ENCODE results near the gene BCL10.

Gene BCL10

DNA sequence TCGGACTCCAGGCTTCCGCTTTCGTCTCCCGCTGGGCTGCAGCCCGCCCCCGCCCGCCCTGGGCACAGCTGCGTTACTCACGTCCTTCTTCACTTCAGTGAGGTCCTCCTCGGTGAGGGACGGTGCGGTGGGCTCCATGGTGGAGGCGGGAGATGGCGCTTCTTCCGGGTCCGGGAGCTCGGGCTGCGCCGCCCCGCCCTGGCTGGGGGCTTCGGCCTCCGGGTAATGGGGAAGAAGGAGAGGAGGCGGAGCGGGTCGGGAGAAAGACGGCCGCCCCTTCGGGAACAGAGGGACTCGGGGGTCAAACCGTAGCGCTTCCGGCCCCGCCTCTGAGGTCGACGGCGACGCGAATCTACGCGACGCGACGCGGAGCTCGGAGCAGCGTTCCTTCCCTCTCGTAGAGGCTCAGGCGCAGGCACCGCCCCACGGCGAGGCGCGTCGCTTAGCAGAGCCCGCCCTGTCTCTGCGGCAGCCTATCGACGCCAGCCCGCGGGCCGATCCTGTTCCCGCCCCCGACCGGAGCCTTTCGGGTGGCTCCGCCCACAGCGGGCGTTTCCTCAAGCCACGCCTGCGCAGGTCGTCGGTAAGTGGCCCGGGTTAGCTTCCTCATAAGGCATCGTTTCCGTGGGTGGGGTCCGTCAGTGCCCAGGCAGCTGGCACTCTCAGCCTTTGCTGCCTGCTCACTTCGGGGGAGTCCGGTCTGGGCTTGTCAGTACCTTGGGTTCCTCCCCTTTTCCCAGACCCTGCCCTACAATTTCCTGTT, at the start of gene BCL10:
TSS of gene BCL10 (minus strand) at position 418 of the 763 bp plus-strand sequence. CDS start at position 138, 280 bp downstream.
- DNase-seq (ENCODE audit: low read depth, low spot score): peak; percentile 96

DNA sequence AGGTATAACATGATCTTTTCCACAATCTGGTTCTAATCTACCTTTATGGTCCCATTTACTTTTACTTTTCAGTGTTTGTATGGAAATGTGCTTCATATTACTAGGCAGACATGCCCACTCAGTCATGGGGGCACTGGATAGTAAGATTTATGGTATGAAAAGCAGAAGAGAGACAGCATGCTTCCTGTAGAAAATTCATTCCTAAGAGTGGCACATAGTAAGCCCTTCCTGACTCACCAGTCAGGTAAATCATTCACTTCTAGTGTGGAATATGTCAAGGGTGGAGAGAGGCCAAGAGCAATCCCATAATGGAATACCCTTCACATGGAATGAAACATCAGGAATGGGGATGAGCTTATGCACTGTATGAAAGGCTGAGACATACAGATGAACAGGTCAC, 49.5 kb upstream of the BCL10 start:
- DNase-seq (ENCODE audit: low read depth, low spot score): no peak

DNA sequence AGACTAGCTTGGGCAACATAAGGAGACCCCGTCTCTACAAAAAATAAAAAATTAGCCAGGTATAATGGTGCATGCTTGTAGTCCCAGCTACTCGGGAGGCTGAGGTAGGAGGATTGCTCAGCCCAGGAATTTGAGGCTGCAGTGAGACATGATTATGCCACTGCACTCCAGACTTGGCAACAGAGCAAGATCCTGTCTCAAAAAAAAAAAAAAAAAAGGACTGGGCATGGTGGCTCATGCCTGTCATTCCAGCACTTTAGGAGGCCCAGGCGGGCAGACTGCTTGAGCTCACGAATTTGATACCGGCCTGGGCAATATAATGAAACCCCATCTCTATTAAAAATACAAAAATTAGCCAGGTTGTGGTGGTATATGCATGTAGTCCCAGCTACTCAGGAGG, 47.3 kb upstream of the BCL10 start:
- no peak for DNase-seq (ENCODE audit: low read depth, low spot score)

DNA sequence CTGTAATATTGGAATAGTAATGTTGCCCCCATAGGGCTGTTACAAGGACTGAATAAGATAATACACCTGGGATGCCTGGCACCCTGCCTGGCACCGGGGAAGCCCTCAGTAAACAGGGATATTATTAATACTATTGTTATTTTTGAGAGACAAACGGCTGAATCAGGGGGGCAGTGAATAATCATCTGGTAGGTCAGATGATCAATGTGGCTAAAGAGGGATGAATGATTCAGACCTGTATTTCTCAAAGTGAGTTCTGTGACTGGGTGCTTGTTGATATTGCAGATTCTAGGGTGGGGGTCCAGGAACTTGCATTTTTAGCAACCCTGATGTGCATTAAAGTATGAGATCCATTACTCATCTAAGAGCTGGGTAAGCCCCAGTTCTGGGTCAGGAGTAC, 46.2 kb upstream of the BCL10 start:
- DNase-seq (ENCODE audit: low read depth, low spot score): no peak

DNA sequence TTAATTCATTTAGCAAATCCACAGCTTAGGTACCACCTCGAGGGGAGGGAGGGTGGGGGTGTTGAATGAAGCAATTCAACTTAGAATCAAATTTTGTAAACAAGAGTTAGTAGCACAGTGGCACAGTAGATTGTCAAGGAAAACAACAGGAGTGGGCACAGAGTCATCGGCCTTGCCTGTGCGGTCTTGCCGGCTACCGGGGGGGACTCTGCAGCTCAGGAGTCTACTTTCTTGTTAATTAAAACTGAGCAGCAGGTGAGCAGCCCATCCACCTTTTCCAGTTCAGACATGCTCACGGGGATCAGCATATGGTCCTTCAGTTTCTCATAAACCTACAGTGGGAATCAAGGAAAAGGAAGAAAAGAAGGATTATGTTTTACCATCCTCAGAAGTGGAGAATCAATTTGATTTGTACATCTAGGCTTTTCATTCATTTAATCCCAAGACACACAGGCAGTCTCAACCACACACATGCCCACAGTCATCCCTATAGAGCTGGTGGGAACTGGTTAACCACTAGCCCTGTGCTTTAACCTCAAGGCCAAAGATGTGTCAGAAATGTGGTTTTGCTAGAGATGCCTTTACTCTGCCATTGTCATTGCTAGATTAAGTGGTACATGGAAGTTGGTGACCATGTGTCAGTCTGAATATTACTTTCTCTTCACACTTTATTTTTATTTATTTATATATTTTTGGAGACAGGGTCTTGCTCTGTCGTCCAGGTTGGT, 45.0 kb upstream of the BCL10 start:
- no peak for DNase-seq (ENCODE audit: low read depth, low spot score)

DNA sequence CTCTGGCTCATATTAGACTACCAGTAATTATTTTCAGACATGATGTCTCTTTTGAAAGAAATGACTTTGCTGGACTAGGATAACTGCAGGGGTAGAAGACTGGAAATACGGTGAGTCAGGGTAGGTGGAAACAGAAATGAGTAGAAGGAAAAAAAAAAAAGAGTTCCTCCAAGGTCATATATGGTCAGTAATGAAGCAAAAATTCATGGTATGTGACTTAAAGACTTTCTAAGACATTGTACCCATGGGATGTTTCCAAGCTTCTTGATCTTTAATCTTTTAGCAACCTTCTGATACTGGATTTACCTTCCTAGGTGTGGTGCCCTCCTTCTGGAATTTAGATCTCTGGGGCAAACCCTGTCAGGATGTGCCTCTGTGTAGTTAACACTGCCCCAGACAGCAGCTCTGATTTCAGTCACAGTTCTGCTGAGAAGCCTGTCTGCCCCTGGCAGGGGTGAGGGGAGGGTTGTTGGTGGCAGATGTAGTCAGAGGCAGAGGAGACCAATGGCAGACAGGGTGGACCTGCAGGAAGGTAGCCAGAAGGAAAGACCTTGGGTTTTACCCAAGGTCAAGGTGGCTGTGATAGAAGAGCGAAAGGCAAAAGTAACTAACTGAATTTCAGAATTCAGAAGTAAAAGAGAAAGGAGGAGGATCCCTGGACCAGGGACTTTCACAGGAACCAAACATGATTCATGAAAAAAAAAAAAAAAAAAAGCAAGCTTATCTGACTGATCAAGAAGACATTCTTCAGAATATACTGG, 44.1 kb upstream of the BCL10 start:
- no peak for DNase-seq (ENCODE audit: low read depth, low spot score)

DNA sequence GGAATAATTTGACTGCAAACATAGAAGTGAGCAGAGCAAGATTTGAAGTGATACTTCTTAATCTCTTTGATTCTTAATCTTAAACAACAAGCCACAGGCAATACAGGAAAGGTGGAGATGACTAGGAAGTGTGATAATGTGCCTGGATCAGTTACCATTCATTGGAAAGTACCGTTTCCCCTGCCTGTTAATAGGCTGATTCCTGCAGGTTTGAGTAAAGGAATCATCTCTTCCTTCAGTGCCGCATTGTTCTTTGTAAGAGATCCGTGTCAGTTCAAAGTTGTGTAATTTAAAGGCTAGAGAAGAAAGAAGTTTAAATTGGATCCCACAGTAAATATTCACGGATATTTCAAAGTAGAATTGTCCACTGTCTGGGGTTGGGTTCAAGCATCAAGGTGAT, 43.5 kb upstream of the BCL10 start:
- DNase-seq (ENCODE audit: low read depth, low spot score): no peak

DNA sequence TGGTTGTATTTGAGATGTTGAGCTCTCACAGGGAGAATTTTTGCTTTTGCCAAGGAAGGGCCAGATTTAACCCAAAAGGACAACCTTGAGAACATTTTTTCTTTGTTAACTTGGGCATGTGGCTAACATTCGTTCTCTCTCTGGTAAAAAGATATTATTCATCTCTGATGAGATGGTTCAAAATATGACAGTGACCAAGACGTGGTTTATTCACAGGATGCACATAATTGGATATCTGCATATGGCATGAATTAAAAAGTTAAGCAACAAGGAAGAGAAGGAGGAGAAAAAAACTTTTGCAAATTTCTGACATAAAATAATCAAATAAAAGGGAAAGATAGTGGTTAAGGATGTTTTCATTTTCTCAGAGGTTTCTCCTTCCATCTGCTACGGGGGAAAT, 43.1 kb upstream of the BCL10 start:
- DNase-seq (ENCODE audit: low read depth, low spot score): no peak

DNA sequence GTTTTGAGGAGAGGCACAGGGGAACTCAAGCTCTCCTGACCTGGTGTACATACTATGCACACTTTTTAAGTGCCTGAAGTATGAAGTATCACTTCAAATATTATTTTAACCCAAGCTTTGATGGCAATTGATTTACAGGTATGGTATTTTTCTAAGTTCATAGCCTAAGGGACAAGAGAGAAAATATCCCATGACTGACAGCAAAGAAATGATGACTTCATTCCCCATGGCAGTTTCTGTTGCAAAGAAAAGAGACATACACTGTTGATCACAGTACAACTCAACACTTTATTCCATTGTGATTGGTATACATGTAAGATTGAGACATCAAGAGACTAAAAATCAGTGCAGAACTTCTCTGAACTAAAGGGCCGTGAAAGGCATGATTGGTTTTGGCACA, 41.8 kb upstream of the BCL10 start:
- DNase-seq (ENCODE audit: low read depth, low spot score): no peak

DNA sequence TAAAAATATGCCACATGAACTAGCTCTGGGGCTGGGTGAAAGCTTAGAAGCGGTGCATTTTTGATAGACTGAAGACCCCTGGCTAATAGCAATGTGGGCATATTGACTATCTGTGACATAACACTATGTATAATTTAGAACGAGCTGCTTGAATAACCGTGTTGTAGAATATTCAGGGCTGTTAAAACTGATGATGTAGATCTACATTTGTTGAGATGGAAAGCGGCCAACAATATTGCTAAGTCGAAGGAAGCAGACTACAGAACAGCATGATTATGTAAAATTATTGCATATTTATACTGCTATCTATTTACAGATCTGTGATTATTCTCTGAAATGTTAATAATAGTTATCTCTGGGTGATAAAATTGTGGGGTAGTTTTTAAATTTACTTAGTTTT, 41.1 kb upstream of the BCL10 start:
- no peak for DNase-seq (ENCODE audit: low read depth, low spot score)

DNA sequence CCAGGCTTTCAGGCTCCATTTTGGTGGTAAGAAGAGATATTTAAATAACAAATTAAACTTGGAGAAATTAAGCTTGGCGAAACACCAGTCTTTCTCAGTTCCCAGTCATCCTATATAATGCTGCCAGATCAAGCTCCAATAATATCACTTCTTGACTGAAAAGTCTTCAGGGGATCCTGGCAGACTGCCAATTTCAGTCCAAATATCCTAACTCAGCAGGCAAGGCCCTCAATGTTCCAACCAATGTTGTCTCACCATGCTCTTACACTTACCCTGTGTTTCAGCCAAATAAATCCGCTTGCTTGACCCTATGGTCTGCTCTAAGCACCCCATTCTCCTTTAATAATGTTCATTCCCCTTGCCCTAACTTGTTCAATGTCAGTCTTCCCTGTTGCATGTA, 39.9 kb upstream of the BCL10 start:
- no peak for DNase-seq (ENCODE audit: low read depth, low spot score)

DNA sequence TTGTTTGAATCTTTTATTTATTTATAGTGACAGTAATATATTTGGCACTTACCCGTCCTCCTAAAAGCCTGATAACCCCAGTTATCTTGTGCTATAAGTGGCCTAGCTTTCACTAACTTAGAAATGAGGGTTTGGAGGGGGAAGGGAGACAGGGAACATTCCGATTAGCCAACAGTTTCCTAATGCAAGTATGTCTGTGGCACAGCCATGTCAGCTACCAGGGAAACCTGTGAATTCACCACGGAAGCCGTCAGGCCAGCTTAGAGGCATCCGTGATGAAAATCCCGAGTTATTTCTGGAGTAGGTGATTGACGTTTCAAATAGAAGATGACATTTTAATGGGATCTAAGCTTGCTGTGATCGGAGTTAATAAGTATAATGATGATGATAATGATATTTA, 39.4 kb upstream of the BCL10 start:
- no peak for DNase-seq (ENCODE audit: low read depth, low spot score)

DNA sequence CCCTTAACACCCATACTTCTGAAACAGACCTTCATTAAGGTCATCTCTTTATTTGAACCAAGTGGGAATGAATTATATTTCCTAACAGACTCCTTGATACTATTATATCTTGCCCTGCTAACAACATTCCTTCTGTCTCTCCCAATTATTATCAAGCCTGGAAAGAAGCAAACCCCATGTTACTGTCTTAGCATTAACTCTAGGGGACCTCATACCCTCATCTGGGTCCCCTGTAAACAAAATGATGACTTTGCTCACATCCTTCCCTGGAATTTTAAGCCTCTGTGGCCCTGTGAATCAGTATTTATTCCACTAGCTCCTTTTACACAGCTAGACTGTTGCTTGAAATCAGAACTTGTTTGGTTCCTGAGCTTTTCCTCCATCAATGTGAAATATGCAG, 38.3 kb upstream of the BCL10 start:
- no peak for DNase-seq (ENCODE audit: low read depth, low spot score)

DNA sequence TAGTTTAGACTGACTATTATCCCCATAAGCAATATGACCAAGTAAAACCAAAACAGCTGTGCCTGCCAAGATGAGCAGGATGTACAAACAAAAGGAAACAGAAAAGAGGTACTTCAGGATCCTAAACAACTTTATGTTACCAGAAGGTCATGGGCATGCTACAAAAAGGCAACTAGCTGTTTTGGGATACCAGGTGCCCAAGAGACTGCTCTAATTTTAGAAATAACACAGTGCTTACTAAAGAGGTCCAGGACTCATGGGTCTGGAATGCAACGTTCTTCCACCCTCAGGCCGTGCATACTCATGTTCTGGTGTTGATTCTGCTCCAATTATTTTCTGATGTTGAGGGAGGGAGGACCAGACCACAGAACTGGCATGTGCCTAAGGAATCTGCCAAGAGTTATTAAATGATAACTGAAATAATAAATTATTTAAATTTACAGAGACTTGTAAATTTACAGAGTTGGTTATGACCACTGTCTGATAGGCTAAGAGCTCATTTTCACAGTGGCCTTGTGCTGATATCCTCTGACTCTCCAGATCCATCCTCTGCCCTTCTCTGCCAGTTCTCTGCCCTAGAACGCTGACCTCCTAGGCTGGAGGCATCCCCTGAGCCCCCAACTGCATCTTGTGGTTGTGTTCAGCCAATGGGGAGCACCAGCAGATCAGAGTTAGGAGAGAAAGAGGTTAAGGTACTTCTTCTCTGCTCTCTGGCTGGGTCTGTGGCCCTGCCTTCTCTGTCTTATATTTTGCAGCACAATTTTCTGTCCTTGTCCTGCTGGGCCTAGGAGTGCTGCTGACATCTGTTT, 37.7 kb upstream of the BCL10 start:
- DNase-seq (ENCODE audit: low read depth, low spot score): no peak

DNA sequence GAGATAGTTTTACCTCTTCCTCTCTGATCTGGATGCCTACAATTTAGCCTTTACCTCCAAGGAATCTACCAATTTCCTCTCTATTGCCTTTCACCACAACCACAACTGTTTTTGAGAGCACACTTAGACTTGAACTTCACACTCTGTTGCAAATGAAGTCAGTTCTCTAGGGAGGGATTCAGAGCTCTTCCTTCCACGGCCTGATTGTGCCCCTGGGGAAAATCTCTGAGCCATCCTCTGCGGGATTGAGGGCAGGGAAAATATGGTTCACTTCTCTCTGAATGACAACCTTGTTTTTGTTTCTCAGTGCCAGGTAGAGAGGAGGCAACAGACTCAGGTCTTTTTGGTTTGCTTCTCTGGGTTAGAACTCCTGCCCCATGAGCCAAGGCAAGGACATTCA, 35.4 kb upstream of the BCL10 start:
- no peak for DNase-seq (ENCODE audit: low read depth, low spot score)

DNA sequence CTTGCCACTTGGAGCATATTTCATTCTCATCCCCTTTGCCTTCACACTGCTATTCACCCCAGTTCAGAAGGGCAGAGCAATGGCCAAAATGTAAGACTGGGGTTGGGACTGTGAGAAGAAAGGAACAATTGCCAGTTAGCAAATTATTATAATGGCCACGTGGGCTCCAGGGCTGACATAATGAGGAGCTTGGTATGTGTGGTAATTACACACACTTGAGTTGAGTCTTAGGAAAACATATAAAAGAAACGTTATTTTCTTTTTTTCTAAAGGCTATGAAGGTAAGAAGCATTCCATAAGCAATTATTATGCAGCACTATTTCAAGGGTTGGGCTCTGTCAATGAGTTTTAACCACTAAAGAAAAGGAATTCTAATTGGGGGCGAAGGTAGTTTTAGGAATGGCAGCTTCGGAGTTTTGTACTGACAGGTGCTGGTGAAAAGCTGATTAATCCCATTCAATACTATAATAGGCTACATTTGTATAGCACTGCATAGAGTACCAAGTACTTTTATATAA, 32.5 kb upstream of the BCL10 start:
- no peak for DNase-seq (ENCODE audit: low read depth, low spot score)

DNA sequence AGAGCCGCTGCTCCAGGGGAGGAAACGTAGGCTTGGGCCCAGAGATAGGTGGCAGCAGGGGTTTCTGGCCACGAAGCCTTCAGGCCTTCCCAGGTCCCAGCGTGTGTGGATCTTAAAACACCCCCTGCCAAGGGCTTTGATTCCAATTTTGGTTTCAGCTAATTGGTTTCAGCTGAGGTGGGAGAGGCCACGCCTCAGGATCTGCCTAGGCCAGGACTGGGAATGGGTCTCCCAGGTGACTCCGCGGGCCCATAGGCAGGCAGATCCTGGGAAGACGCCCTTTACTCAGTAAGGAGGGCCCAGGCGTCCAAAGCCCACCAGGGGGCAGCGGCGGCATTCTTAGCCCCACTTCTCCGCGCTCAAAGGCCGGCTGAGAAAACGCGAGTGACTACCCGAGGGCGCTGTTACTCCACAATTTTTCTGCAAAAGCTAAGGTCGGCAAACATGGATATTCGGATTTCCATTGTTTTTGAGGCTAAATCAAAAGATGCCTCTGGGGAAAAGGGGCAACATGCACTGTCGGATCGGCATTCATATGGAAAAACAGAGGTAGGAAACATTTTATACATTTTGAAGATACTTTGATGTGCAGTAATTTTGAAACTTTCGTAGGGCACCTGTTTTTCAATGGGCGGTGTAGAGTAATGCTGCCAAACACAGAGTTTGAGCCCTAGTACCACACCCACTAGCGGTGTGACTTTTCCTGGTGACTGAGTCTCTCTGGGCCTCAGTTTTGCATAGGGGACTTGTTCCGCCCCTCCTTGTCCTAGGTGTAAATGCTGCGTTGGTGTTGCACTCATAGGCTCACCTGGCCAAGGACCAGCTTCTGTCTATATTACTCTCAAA, 31.8 kb upstream of the BCL10 start:
- DNase-seq (ENCODE audit: low read depth, low spot score): peak; percentile 21

DNA sequence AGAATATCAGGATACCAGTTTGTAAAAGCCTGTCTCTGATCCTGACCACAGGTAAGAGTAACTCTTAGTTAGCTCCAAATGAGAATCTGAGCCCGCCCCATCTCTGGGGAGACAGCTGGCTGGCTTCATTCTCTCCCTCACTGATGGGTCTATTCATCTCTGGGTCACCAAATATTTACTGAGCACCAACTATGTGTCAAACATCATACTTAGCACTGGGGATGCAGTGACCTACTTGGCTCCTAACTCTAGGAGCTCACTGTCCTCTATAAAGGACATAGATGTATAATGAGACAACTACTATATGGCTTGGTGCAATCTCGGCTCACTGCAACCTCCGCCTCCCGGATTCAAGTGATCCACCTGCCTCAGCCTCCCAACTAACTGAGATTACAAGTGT, 29.8 kb upstream of the BCL10 start:
- DNase-seq (ENCODE audit: low read depth, low spot score): no peak

DNA sequence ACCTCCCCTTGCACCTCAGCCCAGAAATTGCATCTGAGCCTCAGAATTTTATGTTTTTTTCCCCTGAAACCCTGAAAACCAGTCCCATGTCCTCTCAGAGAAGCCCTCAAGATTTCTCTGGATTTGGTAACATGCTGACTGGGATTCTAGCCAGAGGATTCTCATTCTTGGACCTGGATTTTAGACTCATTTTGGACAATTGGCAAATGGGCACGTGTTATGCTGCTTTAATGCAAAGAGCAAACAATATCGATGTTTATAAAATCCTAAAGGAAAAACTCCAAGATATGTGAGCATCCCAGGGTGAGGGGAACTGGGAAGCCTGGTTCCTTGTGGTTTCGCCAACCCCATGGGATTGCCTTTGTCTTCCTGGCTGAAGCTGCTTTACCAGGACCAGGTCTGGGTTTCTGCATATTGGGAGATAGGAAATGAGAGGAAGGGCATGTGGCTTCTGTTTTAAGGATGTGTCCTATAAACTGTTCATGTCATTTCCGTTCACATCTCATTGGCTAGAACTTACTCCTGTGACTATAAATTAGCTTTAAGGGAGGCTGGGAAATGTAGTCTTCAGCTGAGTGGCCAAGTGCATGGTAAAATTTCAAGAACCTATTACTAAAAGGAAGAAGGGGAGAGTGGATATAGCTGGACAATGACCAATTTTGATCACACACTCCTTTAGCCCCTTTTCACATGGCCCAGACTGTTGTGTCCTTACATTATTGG, 27.2 kb upstream of the BCL10 start:
- no peak for DNase-seq (ENCODE audit: low read depth, low spot score)

DNA sequence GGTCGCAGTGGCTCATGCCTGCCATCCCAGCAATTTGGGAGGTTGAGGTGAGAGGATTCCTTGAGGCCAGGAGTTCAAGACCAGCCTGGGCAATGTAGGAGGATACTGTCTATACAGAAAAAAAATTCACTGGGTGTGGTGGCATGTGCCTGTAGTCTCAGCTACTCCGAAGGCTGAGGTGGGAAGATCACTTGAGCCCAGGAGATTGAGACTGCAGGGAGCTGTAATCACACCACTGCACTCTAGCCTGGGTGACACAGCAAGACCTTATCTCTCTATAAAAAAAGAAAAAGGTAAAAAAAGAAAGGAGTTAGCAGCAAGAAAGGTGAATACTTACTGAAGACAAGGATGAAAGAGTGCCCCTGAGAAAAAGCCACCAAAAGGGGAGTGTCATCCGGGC, 23.7 kb upstream of the BCL10 start:
- DNase-seq (ENCODE audit: low read depth, low spot score): no peak
